NCI-H1092 (cell line): Measurements from ENCODE around the gene LFNG.
"Not testable (repeated sequence)": the region's sequence is repeated elsewhere in the genome, so short reads cannot be mapped to it uniquely, and the experiment has no call there.

ENCODE experiments used
- DNase-seq: peaks from one replicate; lab custom pipeline; 2025; lab: John Stamatoyannopoulos, UW

LFNG gene

GRCh38 chr7:2530071-2530987 lies 10.8 kb downstream of the LFNG start:
- no peak for DNase-seq

GRCh38 chr7:2530994-2531795 lies 11.6 kb downstream of the LFNG start:
- DNase-seq, result not testable (repeated sequence)

GRCh38 chr7:2531796-2532110 lies 12.2 kb downstream of the LFNG start:
- DNase-seq, result not testable (repeated sequence)

GRCh38 chr7:2532199-2532772 lies 12.7 kb downstream of the LFNG start:
- not testable (repeated sequence) for DNase-seq

GRCh38 chr7:2532816-2533215 lies 13.2 kb downstream of the LFNG start:
- DNase-seq, result not testable (repeated sequence)

- DNase-seq, result not testable (repeated sequence)
Measured at GRCh38 chr7:2533566-2533965, 14.0 kb downstream of the LFNG start.

- DNase-seq, result not testable (repeated sequence)
Measured at GRCh38 chr7:2534214-2534613, 14.6 kb downstream of the LFNG start.

- DNase-seq, result not testable (repeated sequence)
Measured at GRCh38 chr7:2535872-2536627, 16.5 kb downstream of the LFNG start.

GRCh38 chr7:2537981-2538851 lies 18.6 kb downstream of the LFNG start:
- DNase-seq, result no peak

- no peak for DNase-seq
Measured at GRCh38 chr7:2539031-2539911, 19.7 kb downstream of the LFNG start.

- DNase-seq, result no peak
Measured at GRCh38 chr7:2540133-2540532, 20.6 kb downstream of the LFNG start.

GRCh38 chr7:2540641-2541051 lies 21.1 kb downstream of the LFNG start:
- no peak for DNase-seq

- no peak for DNase-seq
Measured at GRCh38 chr7:2541291-2542010, 21.9 kb downstream of the LFNG start.

GRCh38 chr7:2542011-2542915 lies 22.7 kb downstream of the LFNG start:
- DNase-seq, result no peak

- no peak for DNase-seq
Measured at GRCh38 chr7:2542916-2543871, 23.6 kb downstream of the LFNG start.

GRCh38 chr7:2544541-2545188 lies 25.1 kb downstream of the LFNG start:
- DNase-seq, result no peak
